Measurements from ENCODE around the gene MAGI1. TPM values are rescaled to one million over a fixed set of nuclear protein-coding genes. Genes with fewer than 3 reads are reported as not detected.

MAGI1 gene
- total RNA-seq, 1 donor from 2014 or later: not detected

DNA sequence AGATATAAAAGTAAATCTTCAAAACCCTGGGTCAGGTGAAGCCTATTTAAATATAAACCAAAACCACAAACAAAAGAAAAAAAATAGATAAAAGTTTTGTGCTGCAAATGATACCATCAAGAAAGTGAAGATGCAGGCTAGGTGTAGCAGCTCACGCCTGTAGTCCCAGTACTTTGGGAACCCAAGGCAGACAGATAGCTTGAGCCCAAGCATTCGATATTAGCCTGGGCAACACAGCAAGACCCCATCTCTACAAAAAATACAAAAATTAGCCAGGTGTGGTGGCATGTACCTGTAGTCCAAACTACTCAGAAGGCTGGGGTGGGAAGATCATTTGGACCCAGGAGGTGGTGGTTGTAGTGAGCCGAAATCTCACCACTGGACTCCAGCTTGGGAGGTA lies 164.8 kb downstream of the MAGI1 start:
- Mint-ChIP-seq H3K27ac (no peak overlapping the region), H3K9me3 (no peaks in the 10 kb centered on the region), H3K36me3 (ENCODE audit: low read depth) (no peaks in the 10 kb centered on the region), H3K27me3 (no peaks in the 10 kb centered on the region), H3K4me1 (no peaks in the 10 kb centered on the region), H3K4me3 (no peak overlapping the region)
- ChIA-PET POLR2A (no interaction called here), CTCF (no interaction called here)
- ATAC-seq (ENCODE audit: low read depth) (no peak), DNase-seq (no peak)
- TF ChIP-seq, protein P1, sequence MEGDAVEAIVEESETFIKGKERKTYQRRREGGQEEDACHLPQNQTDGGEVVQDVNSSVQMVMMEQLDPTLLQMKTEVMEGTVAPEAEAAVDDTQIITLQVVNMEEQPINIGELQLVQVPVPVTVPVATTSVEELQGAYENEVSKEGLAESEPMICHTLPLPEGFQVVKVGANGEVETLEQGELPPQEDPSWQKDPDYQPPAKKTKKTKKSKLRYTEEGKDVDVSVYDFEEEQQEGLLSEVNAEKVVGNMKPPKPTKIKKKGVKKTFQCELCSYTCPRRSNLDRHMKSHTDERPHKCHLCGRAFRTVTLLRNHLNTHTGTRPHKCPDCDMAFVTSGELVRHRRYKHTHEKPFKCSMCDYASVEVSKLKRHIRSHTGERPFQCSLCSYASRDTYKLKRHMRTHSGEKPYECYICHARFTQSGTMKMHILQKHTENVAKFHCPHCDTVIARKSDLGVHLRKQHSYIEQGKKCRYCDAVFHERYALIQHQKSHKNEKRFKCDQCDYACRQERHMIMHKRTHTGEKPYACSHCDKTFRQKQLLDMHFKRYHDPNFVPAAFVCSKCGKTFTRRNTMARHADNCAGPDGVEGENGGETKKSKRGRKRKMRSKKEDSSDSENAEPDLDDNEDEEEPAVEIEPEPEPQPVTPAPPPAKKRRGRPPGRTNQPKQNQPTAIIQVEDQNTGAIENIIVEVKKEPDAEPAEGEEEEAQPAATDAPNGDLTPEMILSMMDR (IDR thresholded peaks at IDR 0.05): no peak
- intact Hi-C loops (cut with micrococcal nuclease): no loop called here

DNA sequence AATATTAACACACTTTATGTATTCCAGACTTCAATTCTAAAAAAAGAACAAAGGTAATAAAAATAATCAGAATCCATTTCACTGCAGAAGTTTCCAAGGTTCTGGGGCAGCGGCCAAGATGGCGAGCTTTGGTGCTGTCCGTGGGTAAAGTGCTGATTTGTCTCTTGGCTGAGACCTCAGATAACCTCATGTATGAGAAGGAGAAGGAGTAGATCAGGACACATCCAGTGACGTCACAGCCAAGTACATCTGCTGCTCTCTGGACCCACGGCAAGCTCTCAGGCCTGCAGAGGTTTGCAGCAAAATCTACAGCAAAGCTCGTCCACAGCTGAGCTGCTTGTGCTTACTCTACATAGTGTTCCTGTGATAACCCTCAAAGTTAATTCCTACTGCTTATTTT lies 165.7 kb downstream of the MAGI1 start:
- TF ChIP-seq, protein P1 (IDR thresholded peaks at IDR 0.05): no peak
- ATAC-seq (ENCODE audit: low read depth) (no peak), DNase-seq (no peak)
- Mint-ChIP-seq H3K36me3 (ENCODE audit: low read depth) (no peaks in the 10 kb centered on the region), H3K9me3 (peaks cover 1% of the 10 kb centered on the region), H3K27ac (no peak overlapping the region), H3K4me3 (no peak overlapping the region), H3K27me3 (no peaks in the 10 kb centered on the region), H3K4me1 (no peaks in the 10 kb centered on the region)
- CTCF ChIA-PET: no interaction called here
- POLR2A ChIA-PET: no interaction called here
- intact Hi-C loops (cut with micrococcal nuclease): no loop called here

DNA sequence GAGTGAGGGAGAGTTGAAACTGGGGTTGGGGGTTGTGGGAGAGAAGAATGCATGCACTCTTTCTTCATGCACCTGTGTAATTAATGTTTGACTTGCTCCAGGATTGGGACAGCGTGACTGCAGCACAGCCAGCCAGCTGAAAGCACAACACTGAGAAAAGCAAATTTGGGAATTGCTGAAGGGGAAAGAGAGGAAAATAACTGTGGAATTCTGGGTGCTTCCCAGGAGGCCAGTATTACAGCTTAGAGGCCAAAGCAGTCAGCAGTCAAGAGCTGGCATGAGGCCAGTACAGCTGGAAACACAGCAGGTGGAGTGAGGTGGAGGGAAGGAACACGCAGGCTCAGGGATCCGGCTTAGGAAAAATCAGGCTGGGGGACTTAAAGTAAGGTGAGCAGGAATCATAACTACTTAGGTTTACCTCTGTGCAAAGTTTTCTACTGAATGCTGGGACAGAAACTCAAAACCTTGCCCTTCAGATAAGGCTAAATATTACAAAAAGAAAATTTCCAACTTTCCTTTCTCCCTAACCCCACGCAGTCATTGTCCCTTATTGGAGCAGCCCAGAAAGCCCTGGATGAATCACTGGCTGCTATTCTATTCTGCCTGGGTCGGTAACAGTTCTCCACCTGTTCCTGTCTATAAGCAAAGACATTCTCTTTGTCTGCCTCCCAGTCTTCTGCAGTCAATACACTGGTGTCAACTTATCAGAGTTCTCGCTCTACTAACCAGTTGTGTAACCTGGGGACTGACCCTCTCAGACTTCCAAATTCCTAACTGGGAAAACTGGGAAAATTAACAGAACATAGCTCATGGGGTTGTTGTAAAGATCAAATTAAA lies 167.2 kb downstream of the MAGI1 start:
- ATAC-seq (ENCODE audit: low read depth) (no peak), DNase-seq (no peak)
- Mint-ChIP-seq H3K4me1 (no peaks in the 10 kb centered on the region), H3K27ac (no peak overlapping the region), H3K4me3 (no peak overlapping the region), H3K36me3 (ENCODE audit: low read depth) (no peaks in the 10 kb centered on the region), H3K27me3 (no peaks in the 10 kb centered on the region), H3K9me3 (peaks cover 2% of the 10 kb centered on the region)
- intact Hi-C loops (cut with micrococcal nuclease): no loop called here
- TF ChIP-seq, protein P1 (IDR thresholded peaks at IDR 0.05): no peak
- POLR2A ChIA-PET: no interaction called here
- CTCF ChIA-PET: no interaction called here

DNA sequence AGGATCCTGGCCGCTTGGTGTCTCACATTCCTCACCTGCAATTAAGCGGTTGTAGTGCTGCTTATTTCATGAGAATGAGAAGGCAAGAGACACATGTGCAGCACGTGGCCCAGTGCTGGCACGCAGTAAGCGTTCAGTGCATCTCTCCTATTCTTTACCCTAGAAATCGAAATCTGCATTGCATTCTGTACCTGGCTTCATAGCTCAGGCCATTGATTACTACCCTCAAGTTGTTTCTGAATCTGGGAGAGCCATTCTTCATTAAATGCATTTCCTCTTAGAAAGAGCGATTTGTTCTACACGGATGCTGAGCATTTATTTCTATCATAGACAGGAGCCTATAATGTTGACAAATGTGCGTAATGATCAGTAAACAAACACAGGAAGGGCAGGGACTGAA lies 168.9 kb downstream of the MAGI1 start:
- no peaks in the 10 kb centered on the region for H3K4me1 Mint-ChIP-seq
- no peak for DNase-seq
- POLR2A ChIA-PET: no interaction called here
- H3K9me3 Mint-ChIP-seq: peaks cover 2% of the 10 kb centered on the region
- no peaks in the 10 kb centered on the region for H3K36me3 Mint-ChIP-seq (ENCODE audit: low read depth)
- no peak for ATAC-seq (ENCODE audit: low read depth)
- H3K27me3 Mint-ChIP-seq: no peaks in the 10 kb centered on the region
- no peak overlapping the region for H3K27ac Mint-ChIP-seq
- CTCF ChIA-PET: no interaction called here
- H3K4me3 Mint-ChIP-seq: no peak overlapping the region
- intact Hi-C loops (cut with micrococcal nuclease): no loop called here
- TF ChIP-seq, protein P1 (IDR thresholded peaks at IDR 0.05): no peak

DNA sequence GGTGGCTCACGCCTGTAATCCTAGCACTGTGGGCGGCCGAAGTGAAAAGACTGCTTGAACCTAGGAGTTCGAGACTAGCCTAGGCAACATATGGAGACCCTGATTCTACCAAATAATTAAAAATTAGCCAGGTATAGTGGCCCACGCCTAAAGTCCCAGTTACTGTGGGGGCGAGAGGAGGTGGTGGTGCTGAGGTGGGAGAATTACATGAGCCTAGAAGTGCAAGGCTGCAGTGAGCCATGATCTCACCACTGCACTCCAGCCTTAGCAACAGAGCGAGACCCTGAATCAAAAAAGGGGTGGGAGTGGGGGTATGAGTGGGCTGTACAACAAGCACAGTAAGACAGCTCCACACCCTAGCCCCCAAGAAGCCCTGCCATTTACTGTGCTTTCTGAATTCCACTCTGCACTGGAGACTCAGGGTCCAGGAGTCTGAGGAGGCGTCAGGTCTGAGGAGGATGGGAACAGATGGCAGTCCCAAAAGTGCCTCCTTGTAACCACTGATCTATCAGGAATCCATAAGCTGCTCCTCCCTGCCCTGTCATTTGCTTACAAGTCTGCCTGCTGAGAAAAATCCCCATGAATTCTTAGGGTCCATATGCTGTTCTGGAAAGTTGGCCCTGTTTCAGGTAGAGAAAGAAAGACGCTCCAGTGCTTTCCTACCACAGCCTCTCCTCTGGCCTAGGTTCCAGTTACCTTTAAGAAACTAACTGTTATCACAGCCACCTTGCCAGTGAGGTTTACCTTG lies 171.1 kb downstream of the MAGI1 start:
- TF ChIP-seq, protein P1 (IDR thresholded peaks at IDR 0.05): no peak
- ChIA-PET CTCF (no interaction called here), POLR2A (no interaction called here)
- H3K36me3 Mint-ChIP-seq (ENCODE audit: low read depth): no peaks in the 10 kb centered on the region
- H3K4me1 Mint-ChIP-seq: no peaks in the 10 kb centered on the region
- H3K27me3 Mint-ChIP-seq: no peaks in the 10 kb centered on the region
- intact Hi-C loops (cut with micrococcal nuclease): no loop called here
- no peak overlapping the region for H3K4me3 Mint-ChIP-seq
- ATAC-seq (ENCODE audit: low read depth): no peak
- no peak overlapping the region for H3K27ac Mint-ChIP-seq
- DNase-seq: no peak
- peaks cover 2% of the 10 kb centered on the region for H3K9me3 Mint-ChIP-seq

Data from activated B cell treated with CpG ODN at 0.5 μM for 24 hours (primary cell).